ENCODE measurements around the gene CLPTM1L. TPM values are rescaled to one million over a fixed set of nuclear protein-coding genes. Genes with fewer than 3 reads are reported as not detected.
"Not testable (repeated sequence)": the region's sequence is repeated elsewhere in the genome, so short reads cannot be mapped to it uniquely, and the experiment has no call there.

Gene CLPTM1L
- total RNA-seq, 1 donor from 2014 or later: 131 TPM

- no peaks in the 10 kb centered on the region for H3K9me3 Mint-ChIP-seq (ENCODE audit: unreplicated experiment)
- Histone ChIP-seq H3K9ac (ENCODE audit: low read length) (no peak overlapping the region), H3K27ac (ENCODE audit: low read depth, low read length) (no peak overlapping the region), H3K9me3 (ENCODE audit: insufficient read depth, low read depth, low read length) (no peaks in the 10 kb centered on the region), H3K36me3 (ENCODE audit: insufficient read depth, low read length) (no peaks in the 10 kb centered on the region), H3K4me2 (ENCODE audit: low read length) (no peak overlapping the region), H3K4me3 (ENCODE audit: insufficient read depth, low read depth, low read length) (no peak overlapping the region), H3K27me3 (ENCODE audit: insufficient read depth, low read length) (peaks cover 6% of the 10 kb centered on the region), H3K4me1 (ENCODE audit: insufficient read depth, low read length) (no peaks in the 10 kb centered on the region), H3K79me2 (ENCODE audit: insufficient read depth, low read length) (no peaks in the 10 kb centered on the region), H2AFZ (ENCODE audit: low read depth, low read length) (no peak overlapping the region), H4K20me1 (ENCODE audit: insufficient read depth, low read length) (no peaks in the 10 kb centered on the region)
- TF ChIP-seq, protein P1, sequence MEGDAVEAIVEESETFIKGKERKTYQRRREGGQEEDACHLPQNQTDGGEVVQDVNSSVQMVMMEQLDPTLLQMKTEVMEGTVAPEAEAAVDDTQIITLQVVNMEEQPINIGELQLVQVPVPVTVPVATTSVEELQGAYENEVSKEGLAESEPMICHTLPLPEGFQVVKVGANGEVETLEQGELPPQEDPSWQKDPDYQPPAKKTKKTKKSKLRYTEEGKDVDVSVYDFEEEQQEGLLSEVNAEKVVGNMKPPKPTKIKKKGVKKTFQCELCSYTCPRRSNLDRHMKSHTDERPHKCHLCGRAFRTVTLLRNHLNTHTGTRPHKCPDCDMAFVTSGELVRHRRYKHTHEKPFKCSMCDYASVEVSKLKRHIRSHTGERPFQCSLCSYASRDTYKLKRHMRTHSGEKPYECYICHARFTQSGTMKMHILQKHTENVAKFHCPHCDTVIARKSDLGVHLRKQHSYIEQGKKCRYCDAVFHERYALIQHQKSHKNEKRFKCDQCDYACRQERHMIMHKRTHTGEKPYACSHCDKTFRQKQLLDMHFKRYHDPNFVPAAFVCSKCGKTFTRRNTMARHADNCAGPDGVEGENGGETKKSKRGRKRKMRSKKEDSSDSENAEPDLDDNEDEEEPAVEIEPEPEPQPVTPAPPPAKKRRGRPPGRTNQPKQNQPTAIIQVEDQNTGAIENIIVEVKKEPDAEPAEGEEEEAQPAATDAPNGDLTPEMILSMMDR (IDR thresholded peaks at IDR 0.05; ENCODE audit: insufficient read depth, low read depth, low read length): no peak
- TF ChIP-seq EZH2 (IDR thresholded peaks at IDR 0.05; ENCODE audit: insufficient read depth, low read length): no peak
- no peak overlapping the region for H3K27ac Mint-ChIP-seq (ENCODE audit: unreplicated experiment)
- no peak overlapping the region for H3K4me3 Mint-ChIP-seq (ENCODE audit: unreplicated experiment)
- DNase-seq (ENCODE audit: low read depth): no peak
- peaks cover 55% of the 10 kb centered on the region for H3K27me3 Mint-ChIP-seq (ENCODE audit: low read depth, unreplicated experiment)
- no peaks in the 10 kb centered on the region for H3K4me1 Mint-ChIP-seq (ENCODE audit: low read depth, unreplicated experiment)
- FAIRE-seq: no peak
- no peaks in the 10 kb centered on the region for H3K36me3 Mint-ChIP-seq (ENCODE audit: low read depth, unreplicated experiment)
Observed at GRCh38 chr5:1360861-1361260, 16.0 kb upstream of the CLPTM1L start.

DNA sequence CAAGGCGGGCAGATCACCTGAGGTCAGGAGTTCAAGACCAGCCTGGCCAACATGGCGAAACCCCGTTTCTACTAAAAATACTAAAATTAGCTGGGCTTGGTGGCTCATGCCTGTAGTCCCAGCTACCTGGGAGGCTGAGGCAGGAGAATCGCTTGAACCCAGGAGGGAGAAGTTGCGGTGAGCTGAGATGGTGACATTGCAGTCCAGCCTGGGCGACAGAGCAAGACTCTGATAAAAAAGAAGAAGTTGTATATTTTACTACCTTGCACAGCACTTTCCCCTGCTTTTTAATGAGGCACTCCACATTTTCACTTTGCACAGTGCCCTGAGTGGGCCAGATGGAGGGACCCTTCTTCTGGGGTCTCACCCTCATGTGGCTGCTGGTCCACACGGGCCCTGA, 15.5 kb upstream of the CLPTM1L start:
- H3K4me2 ChIP-seq (ENCODE audit: low read length); H4K20me1 ChIP-seq (ENCODE audit: insufficient read depth, low read length); H3K79me2 ChIP-seq (ENCODE audit: insufficient read depth, low read length); FAIRE-seq; H3K36me3 Mint-ChIP-seq (ENCODE audit: low read depth, unreplicated experiment); H3K27me3 ChIP-seq (ENCODE audit: insufficient read depth, low read length); H3K4me1 ChIP-seq (ENCODE audit: insufficient read depth, low read length); H3K9ac ChIP-seq (ENCODE audit: low read length); H3K4me1 Mint-ChIP-seq (ENCODE audit: low read depth, unreplicated experiment); H2AFZ ChIP-seq (ENCODE audit: low read depth, low read length); H3K4me3 Mint-ChIP-seq (ENCODE audit: unreplicated experiment); H3K9me3 Mint-ChIP-seq (ENCODE audit: unreplicated experiment); H3K27ac ChIP-seq (ENCODE audit: low read depth, low read length); H3K27ac Mint-ChIP-seq (ENCODE audit: unreplicated experiment); DNase-seq (ENCODE audit: low read depth); H3K36me3 ChIP-seq (ENCODE audit: insufficient read depth, low read length); H3K9me3 ChIP-seq (ENCODE audit: insufficient read depth, low read depth, low read length); H3K4me3 ChIP-seq (ENCODE audit: insufficient read depth, low read depth, low read length): not testable (repeated sequence)
- H3K27me3 Mint-ChIP-seq (ENCODE audit: low read depth, unreplicated experiment): peaks cover 53% of the 10 kb centered on the region

DNA sequence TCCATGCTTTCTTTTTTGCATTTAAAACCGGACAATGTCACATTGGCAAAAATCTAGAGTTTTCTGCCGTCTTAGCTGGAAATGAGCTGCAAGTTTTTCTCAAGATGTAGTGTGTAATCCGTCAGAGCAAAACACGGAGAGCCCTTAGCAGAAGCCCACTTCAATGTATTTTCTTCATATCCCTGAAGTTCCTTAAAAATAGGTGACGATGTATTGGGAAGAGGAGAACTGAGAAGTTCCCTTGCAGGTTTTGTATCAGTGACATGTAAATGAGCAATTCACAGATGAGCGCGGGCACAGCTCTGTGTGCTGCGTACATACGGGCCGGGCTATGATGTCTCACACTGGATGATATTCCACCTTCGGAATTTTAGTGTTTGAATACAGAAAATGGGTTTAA, 14.8 kb upstream of the CLPTM1L start:
- H3K27me3 ChIP-seq (ENCODE audit: insufficient read depth, low read length): peaks cover 8% of the 10 kb centered on the region
- peaks cover 52% of the 10 kb centered on the region for H3K27me3 Mint-ChIP-seq (ENCODE audit: low read depth, unreplicated experiment)
- no peak overlapping the region for H2AFZ ChIP-seq (ENCODE audit: low read depth, low read length)
- H3K4me1 ChIP-seq (ENCODE audit: insufficient read depth, low read length): no peaks in the 10 kb centered on the region
- H3K9me3 ChIP-seq (ENCODE audit: insufficient read depth, low read depth, low read length): no peaks in the 10 kb centered on the region
- FAIRE-seq: no peak
- DNase-seq (ENCODE audit: low read depth): no peak
- no peak overlapping the region for H3K27ac ChIP-seq (ENCODE audit: low read depth, low read length)
- no peaks in the 10 kb centered on the region for H3K36me3 Mint-ChIP-seq (ENCODE audit: low read depth, unreplicated experiment)
- H3K9ac ChIP-seq (ENCODE audit: low read length): no peak overlapping the region
- no peak for TF ChIP-seq EZH2 (IDR thresholded peaks at IDR 0.05; ENCODE audit: insufficient read depth, low read length)
- TF ChIP-seq, protein P1 (IDR thresholded peaks at IDR 0.05; ENCODE audit: insufficient read depth, low read depth, low read length): no peak
- no peaks in the 10 kb centered on the region for H3K36me3 ChIP-seq (ENCODE audit: insufficient read depth, low read length)
- H3K4me2 ChIP-seq (ENCODE audit: low read length): no peak overlapping the region
- no peak overlapping the region for H3K4me3 ChIP-seq (ENCODE audit: insufficient read depth, low read depth, low read length)
- H4K20me1 ChIP-seq (ENCODE audit: insufficient read depth, low read length): no peaks in the 10 kb centered on the region
- no peaks in the 10 kb centered on the region for H3K4me1 Mint-ChIP-seq (ENCODE audit: low read depth, unreplicated experiment)
- no peaks in the 10 kb centered on the region for H3K79me2 ChIP-seq (ENCODE audit: insufficient read depth, low read length)
- no peaks in the 10 kb centered on the region for H3K9me3 Mint-ChIP-seq (ENCODE audit: unreplicated experiment)
- H3K27ac Mint-ChIP-seq (ENCODE audit: unreplicated experiment): no peak overlapping the region
- H3K4me3 Mint-ChIP-seq (ENCODE audit: unreplicated experiment): no peak overlapping the region

Measured in astrocyte (in vitro differentiated cells and primary cell).